Measurements from ENCODE around the gene TIPIN.
"Not testable (repeated sequence)": the region's sequence is repeated elsewhere in the genome, so short reads cannot be mapped to it uniquely, and the experiment has no call there.

Gene TIPIN

GRCh38 chr15:66394472-66394871, 38.0 kb upstream of the TIPIN start:
- H3K9ac ChIP-seq (ENCODE audit: low read length): no peak overlapping the region

GRCh38 chr15:66393037-66393436, 36.6 kb upstream of the TIPIN start:
- not testable (repeated sequence) for H3K4me1 ChIP-seq (ENCODE audit: control insufficient read depth, insufficient read depth, low read length); H3K9me3 ChIP-seq (ENCODE audit: control insufficient read depth, low read length); H3K36me3 ChIP-seq (ENCODE audit: control insufficient read depth, insufficient read depth, low read length); H3K27me3 ChIP-seq (ENCODE audit: control insufficient read depth, insufficient read depth, low read length); H3K9ac ChIP-seq (ENCODE audit: low read length); H3K4me3 ChIP-seq (ENCODE audit: low read length)

More at GRCh38 chr15:66394472-66394871, 38.0 kb upstream of the TIPIN start:
- Histone ChIP-seq H3K27me3 (ENCODE audit: control insufficient read depth, insufficient read depth, low read length) (no peaks in the 10 kb centered on the region), H3K9me3 (ENCODE audit: control insufficient read depth, low read length) (no peaks in the 10 kb centered on the region), H3K4me3 (ENCODE audit: low read length) (no peak overlapping the region), H3K4me1 (ENCODE audit: control insufficient read depth, insufficient read depth, low read length) (no peaks in the 10 kb centered on the region), H3K36me3 (ENCODE audit: control insufficient read depth, insufficient read depth, low read length) (no peaks in the 10 kb centered on the region)

GRCh38 chr15:66390678-66391077, 34.2 kb upstream of the TIPIN start:
- no peaks in the 10 kb centered on the region for H3K9me3 ChIP-seq (ENCODE audit: control insufficient read depth, low read length)
- no peak overlapping the region for H3K4me3 ChIP-seq (ENCODE audit: low read length)
- no peaks in the 10 kb centered on the region for H3K27me3 ChIP-seq (ENCODE audit: control insufficient read depth, insufficient read depth, low read length)
- no peak overlapping the region for H3K9ac ChIP-seq (ENCODE audit: low read length)
- H3K36me3 ChIP-seq (ENCODE audit: control insufficient read depth, insufficient read depth, low read length): no peaks in the 10 kb centered on the region
- H3K4me1 ChIP-seq (ENCODE audit: control insufficient read depth, insufficient read depth, low read length): peaks cover 5% of the 10 kb centered on the region

- no peaks in the 10 kb centered on the region for H3K36me3 ChIP-seq (ENCODE audit: control insufficient read depth, insufficient read depth, low read length)
- no peak overlapping the region for H3K9ac ChIP-seq (ENCODE audit: low read length)
- H3K9me3 ChIP-seq (ENCODE audit: control insufficient read depth, low read length): no peaks in the 10 kb centered on the region
- no peak overlapping the region for H3K4me3 ChIP-seq (ENCODE audit: low read length)
- H3K4me1 ChIP-seq (ENCODE audit: control insufficient read depth, insufficient read depth, low read length): peaks cover 5% of the 10 kb centered on the region
- no peaks in the 10 kb centered on the region for H3K27me3 ChIP-seq (ENCODE audit: control insufficient read depth, insufficient read depth, low read length)
These were observed 33.4 kb upstream of the TIPIN start for GRCh38 chr15:66389859-66390381.

GRCh38 chr15:66389098-66389858, 32.8 kb upstream of the TIPIN start:
- no peaks in the 10 kb centered on the region for H3K27me3 ChIP-seq (ENCODE audit: control insufficient read depth, insufficient read depth, low read length)
- H3K4me1 ChIP-seq (ENCODE audit: control insufficient read depth, insufficient read depth, low read length): peaks cover 5% of the 10 kb centered on the region
- no peaks in the 10 kb centered on the region for H3K36me3 ChIP-seq (ENCODE audit: control insufficient read depth, insufficient read depth, low read length)
- H3K9ac ChIP-seq (ENCODE audit: low read length): no peak overlapping the region
- H3K4me3 ChIP-seq (ENCODE audit: low read length): no peak overlapping the region
- no peaks in the 10 kb centered on the region for H3K9me3 ChIP-seq (ENCODE audit: control insufficient read depth, low read length)

GRCh38 chr15:66388576-66388975, 32.1 kb upstream of the TIPIN start:
- Histone ChIP-seq H3K9me3 (ENCODE audit: control insufficient read depth, low read length) (no peaks in the 10 kb centered on the region), H3K27me3 (ENCODE audit: control insufficient read depth, insufficient read depth, low read length) (no peaks in the 10 kb centered on the region), H3K4me3 (ENCODE audit: low read length) (no peak overlapping the region), H3K36me3 (ENCODE audit: control insufficient read depth, insufficient read depth, low read length) (no peaks in the 10 kb centered on the region), H3K4me1 (ENCODE audit: control insufficient read depth, insufficient read depth, low read length) (peaks cover 5% of the 10 kb centered on the region), H3K9ac (ENCODE audit: low read length) (no peak overlapping the region)

GRCh38 chr15:66388043-66388363, 31.5 kb upstream of the TIPIN start:
- Histone ChIP-seq H3K4me1 (ENCODE audit: control insufficient read depth, insufficient read depth, low read length) (peaks cover 5% of the 10 kb centered on the region), H3K9ac (ENCODE audit: low read length) (peak overlapping the region; percentile 65), H3K9me3 (ENCODE audit: control insufficient read depth, low read length) (no peaks in the 10 kb centered on the region), H3K27me3 (ENCODE audit: control insufficient read depth, insufficient read depth, low read length) (no peaks in the 10 kb centered on the region), H3K36me3 (ENCODE audit: control insufficient read depth, insufficient read depth, low read length) (no peaks in the 10 kb centered on the region), H3K4me3 (ENCODE audit: low read length) (peak overlapping the region; percentile 51)

- Histone ChIP-seq H3K27me3 (ENCODE audit: control insufficient read depth, insufficient read depth, low read length) (no peaks in the 10 kb centered on the region), H3K9ac (ENCODE audit: low read length) (peak overlapping the region; percentile 65), H3K36me3 (ENCODE audit: control insufficient read depth, insufficient read depth, low read length) (no peaks in the 10 kb centered on the region), H3K9me3 (ENCODE audit: control insufficient read depth, low read length) (no peaks in the 10 kb centered on the region), H3K4me3 (ENCODE audit: low read length) (peak overlapping the region; percentile 51), H3K4me1 (ENCODE audit: control insufficient read depth, insufficient read depth, low read length) (peaks cover 5% of the 10 kb centered on the region)
These were observed 30.9 kb upstream of the TIPIN start for GRCh38 chr15:66387163-66388042.

GRCh38 chr15:66386204-66387123, 30.0 kb upstream of the TIPIN start, which contains the start of gene MAP2K1:
Gene MAP2K1, plus strand, starts transcription at chr15:66386912. Its CDS starts 436 bp downstream, at chr15:66387348.
- no peaks in the 10 kb centered on the region for H3K9me3 ChIP-seq (ENCODE audit: control insufficient read depth, low read length)
- peak within 1 kb of the TSS; percentile 92 for H3K4me3 ChIP-seq (ENCODE audit: low read length)
- peak within 1 kb of the TSS; percentile 86 for H3K9ac ChIP-seq (ENCODE audit: low read length)
- no peaks in the 10 kb centered on the region for H3K27me3 ChIP-seq (ENCODE audit: control insufficient read depth, insufficient read depth, low read length)
- peaks cover 5% of the 10 kb centered on the region for H3K4me1 ChIP-seq (ENCODE audit: control insufficient read depth, insufficient read depth, low read length)
- no peaks in the 10 kb centered on the region for H3K36me3 ChIP-seq (ENCODE audit: control insufficient read depth, insufficient read depth, low read length)

- H3K4me1 ChIP-seq (ENCODE audit: control insufficient read depth, insufficient read depth, low read length); H3K9ac ChIP-seq (ENCODE audit: low read length); H3K9me3 ChIP-seq (ENCODE audit: control insufficient read depth, low read length); H3K36me3 ChIP-seq (ENCODE audit: control insufficient read depth, insufficient read depth, low read length); H3K4me3 ChIP-seq (ENCODE audit: low read length); H3K27me3 ChIP-seq (ENCODE audit: control insufficient read depth, insufficient read depth, low read length): not testable (repeated sequence)
These were observed 24.9 kb upstream of the TIPIN start for GRCh38 chr15:66381376-66381775.

- Histone ChIP-seq H3K27me3 (ENCODE audit: control insufficient read depth, insufficient read depth, low read length) (no peaks in the 10 kb centered on the region), H3K9ac (ENCODE audit: low read length) (no peak overlapping the region), H3K9me3 (ENCODE audit: control insufficient read depth, low read length) (no peaks in the 10 kb centered on the region), H3K4me3 (ENCODE audit: low read length) (no peak overlapping the region), H3K4me1 (ENCODE audit: control insufficient read depth, insufficient read depth, low read length) (no peaks in the 10 kb centered on the region), H3K36me3 (ENCODE audit: control insufficient read depth, insufficient read depth, low read length) (no peaks in the 10 kb centered on the region)
These were observed 22.4 kb upstream of the TIPIN start for GRCh38 chr15:66378814-66379430.
